ENCODE data around the gene TBC1D22A.
A peak's percentile ranks its signal among the peaks of the same experiment; 100 is the strongest.

TBC1D22A gene

GRCh38 chr22:46796566-46797195 is 34.2 kb downstream of the TBC1D22A start:
- DNase-seq: no peak

- no peak for DNase-seq
Observed at GRCh38 chr22:46797355-46797754, 34.9 kb downstream of the TBC1D22A start.

- no peak for DNase-seq
Observed at GRCh38 chr22:46798041-46798365, 35.6 kb downstream of the TBC1D22A start.

GRCh38 chr22:46798366-46799350 is 36.2 kb downstream of the TBC1D22A start:
- DNase-seq: peak; percentile 72 to 74

- DNase-seq: no peak
Observed at GRCh38 chr22:46799626-46800025, 37.2 kb downstream of the TBC1D22A start.

GRCh38 chr22:46800102-46800857 is 37.8 kb downstream of the TBC1D22A start:
- DNase-seq: no peak

- DNase-seq: no peak
Observed at GRCh38 chr22:46801331-46801811, 38.9 kb downstream of the TBC1D22A start.

- DNase-seq: no peak
Observed at GRCh38 chr22:46801826-46802607, 39.6 kb downstream of the TBC1D22A start.

GRCh38 chr22:46802608-46803027 is 40.2 kb downstream of the TBC1D22A start:
- DNase-seq: no peak

- peak; percentile 78 to 79 for DNase-seq
Observed at GRCh38 chr22:46803031-46803880, 40.8 kb downstream of the TBC1D22A start.

- DNase-seq: no peak
Observed at GRCh38 chr22:46803936-46804335, 41.5 kb downstream of the TBC1D22A start.

GRCh38 chr22:46806794-46807193 is 44.3 kb downstream of the TBC1D22A start:
- no peak for DNase-seq

GRCh38 chr22:46807458-46807857 is 45.0 kb downstream of the TBC1D22A start:
- DNase-seq: no peak

- DNase-seq: no peak
Observed at GRCh38 chr22:46809153-46809885, 46.9 kb downstream of the TBC1D22A start.

GRCh38 chr22:46810856-46811786 is 48.7 kb downstream of the TBC1D22A start:
- no peak for DNase-seq

- no peak for DNase-seq
Observed at GRCh38 chr22:46812034-46812605, 49.7 kb downstream of the TBC1D22A start.

GRCh38 chr22:46812788-46813187 is 50.3 kb downstream of the TBC1D22A start:
- DNase-seq: no peak

GRCh38 chr22:46813816-46814597 is 51.6 kb downstream of the TBC1D22A start:
- no peak for DNase-seq

All from CD4-positive, alpha-beta T cell treated with Interleukin-4 for 1 hour (primary cell).